ENCODE measurements around the gene HSP90AB1.

DNA sequence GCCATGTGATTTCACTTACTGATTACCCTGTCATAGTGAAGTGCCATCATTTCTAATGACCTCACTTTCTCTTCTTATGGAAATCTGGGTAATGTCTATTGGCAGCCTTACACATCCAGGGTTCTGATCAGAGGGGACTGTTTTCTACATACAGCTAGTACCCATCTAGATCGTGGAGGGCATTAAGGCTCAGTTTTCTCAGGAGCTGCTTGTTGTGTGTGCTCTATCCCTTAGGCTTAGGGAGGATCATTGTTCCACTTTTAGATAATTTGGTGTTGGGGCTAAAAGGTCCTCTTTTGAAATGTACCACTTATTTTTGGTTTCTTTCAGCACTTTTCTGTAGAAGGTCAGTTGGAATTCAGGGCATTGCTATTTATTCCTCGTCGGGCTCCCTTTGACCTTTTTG, 3.8 kb downstream of the HSP90AB1 start:
- TF ChIP-seq, protein P1, sequence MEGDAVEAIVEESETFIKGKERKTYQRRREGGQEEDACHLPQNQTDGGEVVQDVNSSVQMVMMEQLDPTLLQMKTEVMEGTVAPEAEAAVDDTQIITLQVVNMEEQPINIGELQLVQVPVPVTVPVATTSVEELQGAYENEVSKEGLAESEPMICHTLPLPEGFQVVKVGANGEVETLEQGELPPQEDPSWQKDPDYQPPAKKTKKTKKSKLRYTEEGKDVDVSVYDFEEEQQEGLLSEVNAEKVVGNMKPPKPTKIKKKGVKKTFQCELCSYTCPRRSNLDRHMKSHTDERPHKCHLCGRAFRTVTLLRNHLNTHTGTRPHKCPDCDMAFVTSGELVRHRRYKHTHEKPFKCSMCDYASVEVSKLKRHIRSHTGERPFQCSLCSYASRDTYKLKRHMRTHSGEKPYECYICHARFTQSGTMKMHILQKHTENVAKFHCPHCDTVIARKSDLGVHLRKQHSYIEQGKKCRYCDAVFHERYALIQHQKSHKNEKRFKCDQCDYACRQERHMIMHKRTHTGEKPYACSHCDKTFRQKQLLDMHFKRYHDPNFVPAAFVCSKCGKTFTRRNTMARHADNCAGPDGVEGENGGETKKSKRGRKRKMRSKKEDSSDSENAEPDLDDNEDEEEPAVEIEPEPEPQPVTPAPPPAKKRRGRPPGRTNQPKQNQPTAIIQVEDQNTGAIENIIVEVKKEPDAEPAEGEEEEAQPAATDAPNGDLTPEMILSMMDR (tag by site-specific recombination; IDR thresholded peaks at IDR 0.05): no peak
- TF ChIP-seq ZNF146 (tag by site-specific recombination; IDR thresholded peaks at IDR 0.05) (no peak), MEIS1 (CRISPR knock-in tag; IDR thresholded peaks at IDR 0.05; ENCODE audit: borderline replicate concordance) (no peak), ZNF274 (IDR thresholded peaks at IDR 0.05; ENCODE audit: low read length) (no peak), ZNF274 (tag by site-specific recombination; IDR thresholded peaks at IDR 0.05; ENCODE audit: borderline replicate concordance) (no peak), ZNF223 (tag by site-specific recombination; IDR thresholded peaks at IDR 0.05) (no peak), ZNF529 (tag by site-specific recombination; IDR thresholded peaks at IDR 0.05; ENCODE audit: insufficient replicate concordance) (no peak), ZNF175 (tag by site-specific recombination; IDR thresholded peaks at IDR 0.05) (no peak), HOXA7 (CRISPR knock-in tag; IDR thresholded peaks at IDR 0.05; ENCODE audit: borderline replicate concordance) (no peak), BCL11A (tag by site-specific recombination; IDR thresholded peaks at IDR 0.05; ENCODE audit: low read depth) (no peak), ZNF530 (tag by site-specific recombination; IDR thresholded peaks at IDR 0.05; ENCODE audit: low read depth) (no peak), ZNF768 (tag by site-specific recombination; IDR thresholded peaks at IDR 0.05) (no peak)
- TF ChIP-seq, protein P2, sequence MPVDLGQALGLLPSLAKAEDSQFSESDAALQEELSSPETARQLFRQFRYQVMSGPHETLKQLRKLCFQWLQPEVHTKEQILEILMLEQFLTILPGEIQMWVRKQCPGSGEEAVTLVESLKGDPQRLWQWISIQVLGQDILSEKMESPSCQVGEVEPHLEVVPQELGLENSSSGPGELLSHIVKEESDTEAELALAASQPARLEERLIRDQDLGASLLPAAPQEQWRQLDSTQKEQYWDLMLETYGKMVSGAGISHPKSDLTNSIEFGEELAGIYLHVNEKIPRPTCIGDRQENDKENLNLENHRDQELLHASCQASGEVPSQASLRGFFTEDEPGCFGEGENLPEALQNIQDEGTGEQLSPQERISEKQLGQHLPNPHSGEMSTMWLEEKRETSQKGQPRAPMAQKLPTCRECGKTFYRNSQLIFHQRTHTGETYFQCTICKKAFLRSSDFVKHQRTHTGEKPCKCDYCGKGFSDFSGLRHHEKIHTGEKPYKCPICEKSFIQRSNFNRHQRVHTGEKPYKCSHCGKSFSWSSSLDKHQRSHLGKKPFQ (tag by site-specific recombination; IDR thresholded peaks at IDR 0.05): no peak
- TF ChIP-seq, protein P3, sequence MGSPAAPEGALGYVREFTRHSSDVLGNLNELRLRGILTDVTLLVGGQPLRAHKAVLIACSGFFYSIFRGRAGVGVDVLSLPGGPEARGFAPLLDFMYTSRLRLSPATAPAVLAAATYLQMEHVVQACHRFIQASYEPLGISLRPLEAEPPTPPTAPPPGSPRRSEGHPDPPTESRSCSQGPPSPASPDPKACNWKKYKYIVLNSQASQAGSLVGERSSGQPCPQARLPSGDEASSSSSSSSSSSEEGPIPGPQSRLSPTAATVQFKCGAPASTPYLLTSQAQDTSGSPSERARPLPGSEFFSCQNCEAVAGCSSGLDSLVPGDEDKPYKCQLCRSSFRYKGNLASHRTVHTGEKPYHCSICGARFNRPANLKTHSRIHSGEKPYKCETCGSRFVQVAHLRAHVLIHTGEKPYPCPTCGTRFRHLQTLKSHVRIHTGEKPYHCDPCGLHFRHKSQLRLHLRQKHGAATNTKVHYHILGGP (tag by site-specific recombination; IDR thresholded peaks at IDR 0.05): no peak
- TF ChIP-seq, protein P4, sequence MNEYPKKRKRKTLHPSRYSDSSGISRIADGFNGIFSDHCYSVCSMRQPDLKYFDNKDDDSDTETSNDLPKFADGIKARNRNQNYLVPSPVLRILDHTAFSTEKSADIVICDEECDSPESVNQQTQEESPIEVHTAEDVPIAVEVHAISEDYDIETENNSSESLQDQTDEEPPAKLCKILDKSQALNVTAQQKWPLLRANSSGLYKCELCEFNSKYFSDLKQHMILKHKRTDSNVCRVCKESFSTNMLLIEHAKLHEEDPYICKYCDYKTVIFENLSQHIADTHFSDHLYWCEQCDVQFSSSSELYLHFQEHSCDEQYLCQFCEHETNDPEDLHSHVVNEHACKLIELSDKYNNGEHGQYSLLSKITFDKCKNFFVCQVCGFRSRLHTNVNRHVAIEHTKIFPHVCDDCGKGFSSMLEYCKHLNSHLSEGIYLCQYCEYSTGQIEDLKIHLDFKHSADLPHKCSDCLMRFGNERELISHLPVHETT (tag by site-specific recombination; IDR thresholded peaks at IDR 0.05): no peak
